ENCODE measurements around the gene DND1.
"Not testable (repeated sequence)": the region's sequence is repeated elsewhere in the genome, so short reads cannot be mapped to it uniquely, and the experiment has no call there.

DND1 gene

GRCh38 chr5:140673187-140673976, at the start of gene DND1:
DND1 (minus strand) TSS chr5:140673576; CDS start chr5:140673542, 34 bp downstream.
- no peak for DNase-seq

- DNase-seq = not testable (repeated sequence)
These were observed 48.0 kb upstream of the DND1 start for GRCh38 chr5:140721395-140721794.

GRCh38 chr5:140720738-140721137, 47.4 kb upstream of the DND1 start:
- not testable (repeated sequence) for DNase-seq

- no peak for DNase-seq
These were observed 44.9 kb upstream of the DND1 start for GRCh38 chr5:140718266-140718592.

GRCh38 chr5:140716238-140716637, 42.9 kb upstream of the DND1 start:
- DNase-seq = not testable (repeated sequence)

GRCh38 chr5:140713562-140714094, 40.3 kb upstream of the DND1 start:
- no peak for DNase-seq

DNA sequence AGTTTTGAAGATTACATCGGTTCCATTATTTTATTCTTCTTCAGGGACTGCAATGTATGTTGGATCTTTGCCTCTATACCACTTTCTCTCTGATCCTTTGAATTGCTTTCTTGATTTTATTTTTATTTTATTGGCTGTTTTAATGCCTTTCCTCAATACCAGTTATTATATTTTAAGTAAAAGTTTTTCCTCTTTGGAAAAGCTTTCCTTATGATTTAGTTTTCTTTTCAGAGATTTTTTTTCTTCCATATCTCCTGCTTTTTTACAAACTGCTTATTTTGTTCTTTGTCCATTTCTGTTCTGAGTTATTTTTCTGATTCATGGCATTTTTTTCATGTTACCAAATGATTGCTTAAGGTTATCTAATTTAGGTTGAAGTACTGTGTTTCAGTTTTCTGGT, 38.4 kb upstream of the DND1 start:
- DNase-seq = no peak

GRCh38 chr5:140710899-140711552, 37.6 kb upstream of the DND1 start:
- DNase-seq = peak; percentile 80

DNA sequence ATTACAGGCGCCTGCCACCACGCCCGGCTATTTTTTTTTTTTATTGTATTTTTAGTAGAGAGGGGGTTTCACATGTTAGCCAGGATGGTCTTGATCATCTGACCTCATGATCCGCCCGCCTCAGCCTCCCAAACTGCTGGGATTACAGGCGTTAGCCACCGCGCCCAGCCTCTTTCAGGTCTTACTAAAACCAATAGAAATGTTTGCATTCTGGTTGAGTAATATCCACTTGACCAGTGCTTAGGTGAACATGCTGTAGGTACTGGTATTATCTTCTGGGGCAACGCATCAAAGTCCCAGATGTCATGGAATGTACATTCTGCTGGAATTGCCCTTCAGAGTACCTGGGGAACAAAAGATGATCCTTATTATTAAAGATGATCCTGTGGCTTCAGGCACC, 35.4 kb upstream of the DND1 start:
- not testable (repeated sequence) for DNase-seq

DNA sequence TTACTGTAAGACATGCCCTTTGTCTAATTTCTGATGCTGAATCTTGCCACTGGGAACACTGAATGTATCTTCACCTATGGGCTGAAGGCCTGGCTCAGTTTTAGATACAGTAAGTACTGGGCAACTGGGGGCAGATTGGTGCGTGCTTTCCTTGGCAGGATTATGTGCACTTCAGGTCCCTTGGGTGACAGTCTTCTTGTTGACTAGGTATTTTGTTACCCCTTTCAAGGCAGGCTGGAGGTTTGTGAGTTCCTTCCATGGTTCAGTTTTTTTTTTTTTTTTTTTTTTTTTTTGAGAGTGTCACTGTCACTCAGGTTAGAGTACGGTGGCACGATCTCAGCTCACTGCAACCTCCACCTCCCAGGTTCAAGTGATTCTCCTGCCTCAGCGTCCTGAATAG, 34.4 kb upstream of the DND1 start:
- DNase-seq = no peak

GRCh38 chr5:140700177-140701144, 27.1 kb upstream of the DND1 start, which contains the start of gene ZMAT2:
ZMAT2 (plus strand) TSS chr5:140700447; CDS start chr5:140700461, 14 bp downstream.
- DNase-seq = peak; percentile 95

GRCh38 chr5:140696891-140697492, 23.6 kb upstream of the DND1 start:
- no peak for DNase-seq

GRCh38 chr5:140694276-140694675, 20.9 kb upstream of the DND1 start:
- no peak for DNase-seq

GRCh38 chr5:140690941-140691924, 17.9 kb upstream of the DND1 start, which contains the start of the genes HARS1 and HARS2:
HARS1 (minus strand) TSS chr5:140691370; CDS start chr5:140691304, 66 bp downstream.
HARS2 (plus strand) TSS chr5:140691455; CDS start chr5:140691649, 194 bp downstream.
- peak; percentile 82 for DNase-seq

- no peak for DNase-seq
These were observed 17.1 kb upstream of the DND1 start for GRCh38 chr5:140690376-140690932.

GRCh38 chr5:140678993-140679392, 5.6 kb upstream of the DND1 start:
- DNase-seq = no peak

DNA sequence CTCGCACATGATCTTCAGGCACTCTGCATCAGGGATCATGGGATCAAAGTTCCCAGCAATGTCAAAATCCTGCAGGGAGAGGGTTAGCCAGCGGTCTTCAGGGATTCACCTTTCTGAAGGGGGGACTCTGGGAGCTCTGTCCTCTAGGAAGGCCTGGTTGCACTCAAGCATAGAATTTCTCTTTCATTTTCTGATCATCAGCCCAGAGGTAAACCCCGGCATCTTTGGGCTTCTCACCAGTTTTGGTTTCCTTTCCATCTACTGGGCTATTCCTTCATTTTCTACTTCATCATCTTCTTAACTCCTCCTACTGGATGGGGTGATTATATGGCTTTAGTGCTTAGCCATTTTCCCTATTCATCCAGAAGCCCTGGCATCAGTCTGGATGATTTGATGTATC, 4.6 kb upstream of the DND1 start:
- DNase-seq = no peak

GRCh38 chr5:140674629-140675028, 1.3 kb upstream of the DND1 start:
- no peak for DNase-seq

GRCh38 chr5:140674211-140674610, 835 bp upstream of the DND1 start:
- no peak for DNase-seq

GRCh38 chr5:140672455-140673186, 755 bp downstream of the DND1 start:
- DNase-seq = no peak

Measured in NCI-H1694 treated with DMSO at 0.1 percent for 48 hours (cell line).